HCT116 (cell line): ENCODE data around the gene TAF1L.

Experiments
- CEBPB ChIP-seq: IDR thresholded peaks from 2 replicates; pipeline ENCODE4 v1.6.1; 2012; ENCODE audit warnings: low read depth
- CTCF ChIP-seq, 3 experiments: fragments of 200-600 bp in 1 of 3; sonication (generic) in 1 of 3; IDR thresholded peaks in 2 of 3; conservative IDR thresholded peaks in 1 of 3; 2 replicates each; pipeline ENCODE4 v1.5.1; 2012 to 2017; ENCODE audit warnings: low read depth in 2 of 3, low read length in 2 of 3, antibody characterized with exemption in 1 of 3, borderline replicate concordance in 1 of 3, control low read depth in 1 of 3, mild to moderate bottlenecking in 1 of 3, mixed read lengths in 1 of 3, mixed run types in 1 of 3, moderate library complexity in 1 of 3; ENCODE audit not compliant: insufficient read depth in 1 of 3
- EZH2phosphoT487 ChIP-seq: fragments of 200-600 bp; IDR thresholded peaks from 2 replicates; pipeline ENCODE4 v1.6.1; 2018; ENCODE audit warnings: antibody characterized with exemption, borderline replicate concordance
- JUND ChIP-seq: IDR thresholded peaks from 2 replicates; pipeline ENCODE4 v1.6.1; 2012
- POLR2A ChIP-seq: IDR thresholded peaks from 2 replicates; pipeline ENCODE4 v1.7.0; 2011; ENCODE audit warnings: borderline replicate concordance; ENCODE audit not compliant: insufficient read depth, insufficient read length; ENCODE audit errors: extremely low read depth
- POLR2AphosphoS5 ChIP-seq: IDR thresholded peaks from 2 replicates; pipeline ENCODE4 v1.6.1; 2011; ENCODE audit warnings: mild to moderate bottlenecking, low read depth, low read length, moderate library complexity
- REST ChIP-seq: IDR thresholded peaks from 2 replicates; pipeline ENCODE4 v1.6.1; 2012; ENCODE audit warnings: low read depth

GRCh38 chr9:32647671-32648070 is 12.2 kb upstream of the TAF1L start:
- TF ChIP-seq JUND = no peak
- TF ChIP-seq CTCF (IDR thresholded peaks at IDR 0.05 in 2 of 3, conservative IDR thresholded peaks at IDR 0.05 in 1 of 3; ENCODE audit: borderline replicate concordance in 1 of 3, insufficient read depth in 1 of 3, low read depth in 2 of 3, low read length in 2 of 3) = no peak
- TF ChIP-seq POLR2A = no peak
- TF ChIP-seq POLR2AphosphoS5 = no peak
- TF ChIP-seq CEBPB = no peak
- TF ChIP-seq REST = no peak
- no peak for TF ChIP-seq EZH2phosphoT487
